Measurements from ENCODE around the gene TIMM17A.

Gene TIMM17A

DNA sequence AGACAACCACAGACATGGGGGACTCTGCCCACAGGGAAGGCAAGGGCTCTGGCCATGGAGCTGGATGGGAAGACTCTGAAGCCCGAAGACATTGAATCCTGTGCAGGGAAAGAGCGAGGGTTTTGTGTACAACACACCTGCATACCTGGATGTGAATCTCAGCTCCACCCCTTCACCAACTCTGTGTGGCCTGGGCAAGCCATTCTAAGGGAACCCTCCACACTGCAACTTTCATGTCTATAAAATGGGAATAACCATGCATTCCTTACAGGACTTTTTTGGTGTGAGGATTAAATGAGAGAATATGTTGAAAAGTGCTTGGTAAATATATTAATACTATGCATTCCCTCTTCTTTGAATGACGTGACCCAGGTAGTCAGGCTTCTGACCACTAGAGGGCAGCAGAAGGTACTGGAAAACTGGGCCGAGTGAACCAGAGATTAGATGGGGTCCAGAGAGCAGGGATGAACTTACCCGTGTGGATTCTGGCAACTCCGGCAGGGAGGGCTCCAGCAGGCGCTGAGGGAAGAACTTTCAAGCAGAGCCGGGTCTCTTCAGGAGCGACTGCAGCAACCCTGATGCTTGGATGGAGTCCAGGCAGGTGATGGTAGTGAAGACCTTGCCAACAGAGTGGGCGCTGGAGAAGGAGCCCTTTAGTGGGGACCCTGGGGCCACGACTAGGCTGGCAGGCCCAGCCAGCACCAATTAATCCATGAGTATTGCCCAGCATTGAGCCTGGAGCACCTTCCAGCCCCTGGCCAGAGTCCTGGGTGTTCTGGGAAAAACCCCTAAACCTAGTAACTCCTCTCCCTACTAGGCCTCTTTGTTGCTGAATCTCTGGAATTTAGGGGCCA, 54.2 kb downstream of the TIMM17A start (continued):
- TF ChIP-seq, protein P1, sequence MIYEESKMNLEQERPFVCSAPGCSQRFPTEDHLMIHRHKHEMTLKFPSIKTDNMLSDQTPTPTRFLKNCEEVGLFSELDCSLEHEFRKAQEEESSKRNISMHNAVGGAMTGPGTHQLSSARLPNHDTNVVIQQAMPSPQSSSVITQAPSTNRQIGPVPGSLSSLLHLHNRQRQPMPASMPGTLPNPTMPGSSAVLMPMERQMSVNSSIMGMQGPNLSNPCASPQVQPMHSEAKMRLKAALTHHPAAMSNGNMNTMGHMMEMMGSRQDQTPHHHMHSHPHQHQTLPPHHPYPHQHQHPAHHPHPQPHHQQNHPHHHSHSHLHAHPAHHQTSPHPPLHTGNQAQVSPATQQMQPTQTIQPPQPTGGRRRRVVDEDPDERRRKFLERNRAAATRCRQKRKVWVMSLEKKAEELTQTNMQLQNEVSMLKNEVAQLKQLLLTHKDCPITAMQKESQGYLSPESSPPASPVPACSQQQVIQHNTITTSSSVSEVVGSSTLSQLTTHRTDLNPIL (CRISPR knock-in tag; IDR thresholded peaks at IDR 0.05; ENCODE audit: low read depth), result no peak
- no peak for TF ChIP-seq ARNTL (CRISPR knock-in tag; IDR thresholded peaks at IDR 0.05; ENCODE audit: borderline replicate concordance, low read depth)

DNA sequence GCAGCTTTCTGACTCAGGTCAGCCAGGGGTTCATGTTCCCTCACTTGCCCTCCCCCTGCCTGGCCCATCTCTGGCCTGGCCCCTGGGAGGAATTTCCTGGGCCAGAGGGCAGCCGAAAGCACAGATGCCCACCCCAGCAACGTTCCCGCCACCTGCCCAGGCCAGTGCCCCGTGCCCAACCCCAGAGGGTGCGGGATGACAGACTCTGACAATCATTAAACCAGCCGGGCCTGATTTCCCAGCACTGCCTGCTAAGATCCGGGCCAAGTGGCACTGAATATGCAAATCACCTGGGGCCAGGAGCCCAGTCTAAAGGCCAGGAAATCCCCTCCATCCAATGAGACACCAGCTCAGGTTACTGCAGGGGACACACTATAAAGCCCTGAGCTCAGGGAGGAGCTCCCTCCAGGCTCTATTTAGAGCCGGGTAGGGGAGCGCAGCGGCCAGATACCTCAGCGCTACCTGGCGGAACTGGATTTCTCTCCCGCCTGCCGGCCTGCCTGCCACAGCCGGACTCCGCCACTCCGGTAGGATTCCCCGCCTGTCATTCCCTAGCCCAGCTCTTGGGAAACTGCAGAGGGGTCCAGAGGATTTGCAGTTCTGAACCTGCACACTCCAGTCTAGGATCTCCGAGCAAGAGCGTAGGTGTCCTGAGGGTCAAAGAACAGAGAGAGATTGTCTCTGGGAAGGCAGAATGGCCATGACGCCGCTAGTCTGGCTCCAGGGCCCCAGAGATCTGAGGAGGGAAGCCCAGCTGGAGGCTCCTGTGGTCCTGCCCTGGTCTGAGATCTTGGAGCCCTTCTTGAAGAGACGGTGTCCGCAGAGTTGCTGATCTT, 55.1 kb downstream of the TIMM17A start, which contains the start of gene ELF3:
Gene ELF3 (plus strand): TSS at position 408 of the 836 bp plus-strand sequence. CDS start 550 bp downstream, outside the sequence.
- ATAC-seq, result peak; percentile 4
- TF ChIP-seq BACH2 (CRISPR knock-in tag; IDR thresholded peaks at IDR 0.05; ENCODE audit: borderline replicate concordance), result no peak

DNA sequence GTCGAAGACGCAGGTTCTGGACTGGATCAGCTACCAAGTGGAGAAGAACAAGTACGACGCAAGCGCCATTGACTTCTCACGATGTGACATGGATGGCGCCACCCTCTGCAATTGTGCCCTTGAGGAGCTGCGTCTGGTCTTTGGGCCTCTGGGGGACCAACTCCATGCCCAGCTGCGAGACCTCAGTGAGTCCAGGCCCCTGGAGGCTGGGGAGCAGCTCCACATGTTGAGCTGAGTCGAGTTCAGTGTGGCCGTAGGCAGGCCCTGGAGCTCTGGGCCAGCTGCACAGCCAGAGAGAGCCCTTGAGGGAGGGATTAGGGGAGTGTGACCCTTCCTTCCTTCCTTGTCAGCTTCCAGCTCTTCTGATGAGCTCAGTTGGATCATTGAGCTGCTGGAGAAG, 56.7 kb downstream of the TIMM17A start:
- no peak for ATAC-seq
- TF ChIP-seq, protein P2, sequence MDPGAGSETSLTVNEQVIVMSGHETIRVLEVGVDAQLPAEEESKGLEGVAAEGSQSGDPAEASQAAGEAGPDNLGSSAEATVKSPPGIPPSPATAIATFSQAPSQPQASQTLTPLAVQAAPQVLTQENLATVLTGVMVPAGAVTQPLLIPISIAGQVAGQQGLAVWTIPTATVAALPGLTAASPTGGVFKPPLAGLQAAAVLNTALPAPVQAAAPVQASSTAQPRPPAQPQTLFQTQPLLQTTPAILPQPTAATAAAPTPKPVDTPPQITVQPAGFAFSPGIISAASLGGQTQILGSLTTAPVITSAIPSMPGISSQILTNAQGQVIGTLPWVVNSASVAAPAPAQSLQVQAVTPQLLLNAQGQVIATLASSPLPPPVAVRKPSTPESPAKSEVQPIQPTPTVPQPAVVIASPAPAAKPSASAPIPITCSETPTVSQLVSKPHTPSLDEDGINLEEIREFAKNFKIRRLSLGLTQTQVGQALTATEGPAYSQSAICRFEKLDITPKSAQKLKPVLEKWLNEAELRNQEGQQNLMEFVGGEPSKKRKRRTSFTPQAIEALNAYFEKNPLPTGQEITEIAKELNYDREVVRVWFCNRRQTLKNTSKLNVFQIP (CRISPR knock-in tag; IDR thresholded peaks at IDR 0.05; ENCODE audit: borderline replicate concordance, low read depth), result no peak
- TF ChIP-seq, protein P3, sequence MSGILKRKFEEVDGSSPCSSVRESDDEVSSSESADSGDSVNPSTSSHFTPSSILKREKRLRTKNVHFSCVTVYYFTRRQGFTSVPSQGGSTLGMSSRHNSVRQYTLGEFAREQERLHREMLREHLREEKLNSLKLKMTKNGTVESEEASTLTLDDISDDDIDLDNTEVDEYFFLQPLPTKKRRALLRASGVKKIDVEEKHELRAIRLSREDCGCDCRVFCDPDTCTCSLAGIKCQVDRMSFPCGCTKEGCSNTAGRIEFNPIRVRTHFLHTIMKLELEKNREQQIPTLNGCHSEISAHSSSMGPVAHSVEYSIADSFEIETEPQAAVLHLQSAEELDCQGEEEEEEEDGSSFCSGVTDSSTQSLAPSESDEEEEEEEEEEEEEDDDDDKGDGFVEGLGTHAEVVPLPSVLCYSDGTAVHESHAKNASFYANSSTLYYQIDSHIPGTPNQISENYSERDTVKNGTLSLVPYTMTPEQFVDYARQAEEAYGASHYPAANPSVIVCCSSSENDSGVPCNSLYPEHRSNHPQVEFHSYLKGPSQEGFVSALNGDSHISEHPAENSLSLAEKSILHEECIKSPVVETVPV (CRISPR knock-in tag; IDR thresholded peaks at IDR 0.05), result no peak
- TF ChIP-seq ZNF8 (CRISPR knock-in tag; IDR thresholded peaks at IDR 0.05) (no peak), ZFP3 (CRISPR knock-in tag; IDR thresholded peaks at IDR 0.05) (no peak)

DNA sequence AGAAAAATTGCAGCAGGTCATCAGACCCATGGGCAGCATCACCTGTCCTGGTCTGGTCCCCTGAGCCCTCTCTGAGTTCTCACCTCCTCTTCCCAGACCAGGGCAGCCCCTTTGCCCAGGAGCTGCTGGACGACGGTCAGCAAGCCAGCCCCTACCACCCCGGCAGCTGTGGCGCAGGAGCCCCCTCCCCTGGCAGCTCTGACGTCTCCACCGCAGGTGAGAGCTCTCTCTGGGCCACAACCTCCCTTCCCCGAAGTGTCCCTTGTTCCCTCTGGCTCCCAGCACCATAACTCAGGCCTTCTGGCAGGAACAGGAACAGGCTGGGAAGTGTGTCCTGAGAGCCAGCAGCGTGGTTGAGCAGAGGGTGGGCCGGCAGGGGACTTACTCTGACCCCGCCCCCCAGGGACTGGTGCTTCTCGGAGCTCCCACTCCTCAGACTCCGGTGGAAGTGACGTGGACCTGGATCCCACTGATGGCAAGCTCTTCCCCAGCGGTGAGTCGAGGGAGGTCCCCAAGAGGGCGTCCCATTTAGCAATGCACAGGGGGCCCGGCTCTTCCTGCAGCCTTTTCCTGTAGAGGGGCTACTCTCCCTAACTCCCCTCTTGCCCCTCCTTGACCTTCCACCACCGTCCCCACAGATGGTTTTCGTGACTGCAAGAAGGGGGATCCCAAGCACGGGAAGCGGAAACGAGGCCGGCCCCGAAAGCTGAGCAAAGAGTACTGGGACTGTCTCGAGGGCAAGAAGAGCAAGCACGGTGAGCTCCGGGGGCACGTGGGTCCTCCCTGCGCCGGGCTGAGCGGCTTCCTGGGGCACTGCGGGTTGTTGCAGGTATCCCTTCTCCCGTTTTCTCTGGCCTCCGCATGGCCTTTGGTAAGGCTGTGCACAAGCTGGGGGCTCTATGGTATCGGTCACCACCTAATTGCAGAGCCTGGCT, 57.5 kb downstream of the TIMM17A start:
- TF ChIP-seq OSR1 (CRISPR knock-in tag; IDR thresholded peaks at IDR 0.05) (no peak), ZFP30 (CRISPR knock-in tag; IDR thresholded peaks at IDR 0.05) (no peak), ARNTL (CRISPR knock-in tag; IDR thresholded peaks at IDR 0.05; ENCODE audit: borderline replicate concordance, low read depth) (no peak), CSDC2 (CRISPR knock-in tag; IDR thresholded peaks at IDR 0.05) (no peak), GLIS3 (CRISPR knock-in tag; IDR thresholded peaks at IDR 0.05) (no peak), ZC3H10 (CRISPR knock-in tag; IDR thresholded peaks at IDR 0.05) (no peak), ZNF70 (CRISPR knock-in tag; IDR thresholded peaks at IDR 0.05) (no peak)
- no peak for ATAC-seq

DNA sequence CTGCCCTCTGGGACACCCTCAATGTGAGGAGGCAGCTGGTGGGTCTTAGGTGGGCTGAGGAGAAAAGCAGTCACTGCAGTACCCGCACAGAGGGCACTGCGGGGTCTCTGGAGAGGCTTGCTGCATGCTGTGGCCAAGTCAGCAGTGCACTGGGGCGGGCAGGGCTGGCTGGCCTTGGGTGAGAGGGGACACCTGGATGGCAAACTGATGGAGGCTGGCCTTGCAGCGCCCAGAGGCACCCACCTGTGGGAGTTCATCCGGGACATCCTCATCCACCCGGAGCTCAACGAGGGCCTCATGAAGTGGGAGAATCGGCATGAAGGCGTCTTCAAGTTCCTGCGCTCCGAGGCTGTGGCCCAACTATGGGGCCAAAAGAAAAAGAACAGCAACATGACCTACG, 58.3 kb downstream of the TIMM17A start:
- no peak for ATAC-seq
- no peak for TF ChIP-seq ZFP30 (CRISPR knock-in tag; IDR thresholded peaks at IDR 0.05)
- TF ChIP-seq, protein P4, sequence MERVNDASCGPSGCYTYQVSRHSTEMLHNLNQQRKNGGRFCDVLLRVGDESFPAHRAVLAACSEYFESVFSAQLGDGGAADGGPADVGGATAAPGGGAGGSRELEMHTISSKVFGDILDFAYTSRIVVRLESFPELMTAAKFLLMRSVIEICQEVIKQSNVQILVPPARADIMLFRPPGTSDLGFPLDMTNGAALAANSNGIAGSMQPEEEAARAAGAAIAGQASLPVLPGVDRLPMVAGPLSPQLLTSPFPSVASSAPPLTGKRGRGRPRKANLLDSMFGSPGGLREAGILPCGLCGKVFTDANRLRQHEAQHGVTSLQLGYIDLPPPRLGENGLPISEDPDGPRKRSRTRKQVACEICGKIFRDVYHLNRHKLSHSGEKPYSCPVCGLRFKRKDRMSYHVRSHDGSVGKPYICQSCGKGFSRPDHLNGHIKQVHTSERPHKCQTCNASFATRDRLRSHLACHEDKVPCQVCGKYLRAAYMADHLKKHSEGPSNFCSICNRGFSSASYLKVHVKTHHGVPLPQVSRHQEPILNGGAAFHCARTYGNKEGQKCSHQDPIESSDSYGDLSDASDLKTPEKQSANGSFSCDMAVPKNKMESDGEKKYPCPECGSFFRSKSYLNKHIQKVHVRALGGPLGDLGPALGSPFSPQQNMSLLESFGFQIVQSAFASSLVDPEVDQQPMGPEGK (CRISPR knock-in tag; IDR thresholded peaks at IDR 0.05; ENCODE audit: borderline replicate concordance), result no peak
- no peak for TF ChIP-seq ISL1 (CRISPR knock-in tag; IDR thresholded peaks at IDR 0.05)
- TF ChIP-seq SNAI2 (CRISPR knock-in tag; IDR thresholded peaks at IDR 0.05), result no peak
- TF ChIP-seq ZFP3 (CRISPR knock-in tag; IDR thresholded peaks at IDR 0.05), result no peak
- no peak for TF ChIP-seq GLIS3 (CRISPR knock-in tag; IDR thresholded peaks at IDR 0.05)
- TF ChIP-seq OSR1 (CRISPR knock-in tag; IDR thresholded peaks at IDR 0.05), result no peak
- TF ChIP-seq CSDC2 (CRISPR knock-in tag; IDR thresholded peaks at IDR 0.05), result no peak
- TF ChIP-seq, protein P3 (CRISPR knock-in tag; IDR thresholded peaks at IDR 0.05), result no peak
- TF ChIP-seq, protein P2 (CRISPR knock-in tag; IDR thresholded peaks at IDR 0.05; ENCODE audit: borderline replicate concordance, low read depth), result no peak
- TF ChIP-seq, protein P1 (CRISPR knock-in tag; IDR thresholded peaks at IDR 0.05; ENCODE audit: low read depth), result no peak
- TF ChIP-seq TOX (CRISPR knock-in tag; IDR thresholded peaks at IDR 0.05; ENCODE audit: borderline replicate concordance), result no peak
- no peak for TF ChIP-seq TCF4 (CRISPR knock-in tag; IDR thresholded peaks at IDR 0.05; ENCODE audit: borderline replicate concordance)

Measured in SK-N-SH treated with all-trans-retinoic acid at 6 μM for 48 hours (cell line).